Stimulated activated CD4-positive, alpha-beta T cell treated with anti-CD3 and anti-CD28 coated beads, Interleukin-15, amount 100 ng/mL, for 24 hours (primary cell): ENCODE data around the gene LCP2.
A peak's percentile ranks its signal among the peaks of the same experiment; 100 is the strongest.
"Not testable (repeated sequence)": the region's sequence is repeated elsewhere in the genome, so short reads cannot be mapped to it uniquely, and the experiment has no call there.

Source experiments
- DNase-seq: peaks from one replicate; pipeline ENCODE4 v3.0.0-alpha.2; 2020

Gene LCP2

GRCh38 chr5:170247363-170247762 lies 50.2 kb downstream of the LCP2 start:
- no peak for DNase-seq

- DNase-seq: no peak
Observed at GRCh38 chr5:170246126-170246870, 51.3 kb downstream of the LCP2 start.

- not testable (repeated sequence) for DNase-seq
Observed at GRCh38 chr5:170245436-170245835, 52.1 kb downstream of the LCP2 start.

- DNase-seq: no peak
Observed at GRCh38 chr5:170238456-170239196, 59.0 kb downstream of the LCP2 start.

GRCh38 chr5:170235876-170236864 lies 61.4 kb downstream of the LCP2 start:
- DNase-seq: no peak

- no peak for DNase-seq
Observed at GRCh38 chr5:170233358-170233892, 64.2 kb downstream of the LCP2 start.

- DNase-seq: no peak
Observed at GRCh38 chr5:170232786-170233185, 64.8 kb downstream of the LCP2 start, which contains the start of gene C5orf58. TSS of gene C5orf58 (plus strand) at chr5:170232985. CDS start at chr5:170234977, 1,992 bp downstream.

GRCh38 chr5:170228762-170229435 lies 68.7 kb downstream of the LCP2 start:
- no peak for DNase-seq

GRCh38 chr5:170226661-170227060 lies 70.9 kb downstream of the LCP2 start:
- no peak for DNase-seq

- DNase-seq: no peak
Observed at GRCh38 chr5:170226129-170226615, 71.4 kb downstream of the LCP2 start.

GRCh38 chr5:170225326-170226128 lies 72.0 kb downstream of the LCP2 start:
- peak; percentile 86 for DNase-seq

GRCh38 chr5:170223906-170224305 lies 73.7 kb downstream of the LCP2 start:
- no peak for DNase-seq

GRCh38 chr5:170223360-170223759 lies 74.2 kb downstream of the LCP2 start:
- DNase-seq: no peak

- DNase-seq: no peak
Observed at GRCh38 chr5:170221327-170221741, 76.2 kb downstream of the LCP2 start.

- no peak for DNase-seq
Observed at GRCh38 chr5:170220191-170220590, 77.4 kb downstream of the LCP2 start.

GRCh38 chr5:170219615-170220014 lies 78.0 kb downstream of the LCP2 start:
- no peak for DNase-seq

- DNase-seq: no peak
Observed at GRCh38 chr5:170218726-170219125, 78.9 kb downstream of the LCP2 start.

GRCh38 chr5:170217831-170218230 lies 79.7 kb downstream of the LCP2 start:
- no peak for DNase-seq

GRCh38 chr5:170216257-170216864 lies 81.2 kb downstream of the LCP2 start:
- DNase-seq: no peak

GRCh38 chr5:170211575-170212334 lies 85.8 kb downstream of the LCP2 start:
- no peak for DNase-seq
